EL (cell line): ENCODE data around the gene BMPR1B.
"Not testable (repeated sequence)": the region's sequence is repeated elsewhere in the genome, so short reads cannot be mapped to it uniquely, and the experiment has no call there.

Experiments used
- DNase-seq: peaks from one replicate; pipeline ENCODE4 v3.0.0-alpha.2; 2016

The BMPR1B gene

GRCh38 chr4:94763500-94763899 is 5.7 kb downstream of the BMPR1B start:
- DNase-seq: no peak

DNA sequence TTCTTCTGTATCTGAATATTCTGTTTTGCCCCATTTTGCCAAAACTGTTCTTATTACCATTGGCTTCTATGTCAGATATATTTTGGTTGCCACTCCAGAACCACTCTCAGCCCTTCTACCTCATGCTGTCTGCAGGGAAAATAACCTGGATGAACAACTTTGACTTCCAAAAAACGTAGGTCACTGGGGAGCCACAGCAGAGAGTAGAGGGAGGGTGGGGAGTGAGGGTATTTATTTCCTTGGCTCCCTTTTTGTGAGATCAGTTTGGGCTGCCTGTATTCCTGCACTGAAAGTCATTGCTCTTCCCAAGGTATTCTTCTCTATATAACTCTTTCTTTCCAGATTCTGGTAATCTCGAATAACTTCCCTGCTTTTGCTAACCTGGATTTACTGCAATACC is 6.3 kb downstream of the BMPR1B start:
- DNase-seq: no peak

DNA sequence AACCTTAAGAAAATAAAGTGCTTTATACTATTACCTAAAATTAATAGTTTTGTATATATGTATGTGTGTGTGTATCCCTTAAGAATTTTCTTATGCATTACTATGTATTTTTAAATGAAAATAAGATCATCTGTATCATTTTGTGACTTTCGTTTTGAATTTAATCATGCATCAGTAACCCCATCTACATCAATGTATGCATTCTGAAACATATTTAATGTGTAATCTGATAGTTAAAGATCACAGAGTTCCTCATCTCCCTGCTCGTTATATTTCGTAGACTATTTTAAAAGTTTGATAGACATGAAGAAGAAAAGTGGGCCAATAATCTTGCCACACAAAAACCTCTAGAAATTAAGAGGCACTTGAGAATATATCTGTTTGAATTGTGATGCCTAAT is 7.4 kb downstream of the BMPR1B start:
- DNase-seq: no peak

GRCh38 chr4:94765648-94766047 is 7.9 kb downstream of the BMPR1B start:
- no peak for DNase-seq

DNA sequence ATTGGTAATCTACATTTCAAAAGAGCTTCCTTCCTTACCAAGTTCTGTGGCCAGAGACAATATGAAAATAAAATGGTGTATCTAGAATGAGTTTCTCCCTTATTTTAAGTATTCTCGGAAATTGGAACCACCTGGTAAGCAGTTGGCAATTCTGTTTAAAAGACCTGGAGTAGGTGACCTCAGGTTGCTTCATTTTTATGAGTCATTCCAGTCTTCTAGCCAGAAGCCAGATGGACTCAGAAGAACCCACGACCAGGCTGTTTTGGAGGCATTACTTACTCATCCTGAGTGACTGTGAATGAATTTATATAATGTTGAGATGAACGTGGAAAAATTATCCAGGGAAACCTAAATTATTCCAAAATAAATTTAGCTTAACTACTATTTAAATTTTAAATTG is 9.1 kb downstream of the BMPR1B start:
- no peak for DNase-seq

DNA sequence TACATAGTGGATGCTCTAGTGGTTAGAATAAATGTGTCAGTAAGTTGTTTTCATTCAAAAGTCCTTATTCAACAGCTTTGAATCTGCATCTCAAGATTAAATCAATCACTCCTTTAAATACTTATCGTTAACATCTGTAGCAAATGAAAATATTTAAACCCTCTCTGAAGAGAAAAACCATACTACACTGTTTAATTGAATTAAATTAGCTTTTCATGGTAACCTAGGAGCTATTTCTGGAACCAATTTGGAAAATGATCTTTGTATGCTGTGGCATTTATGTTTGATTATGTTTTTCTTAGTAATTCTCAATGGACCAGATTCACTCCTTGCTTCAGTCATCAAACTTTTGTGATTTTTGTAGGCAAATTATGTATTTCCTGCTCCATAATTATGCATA is 9.7 kb downstream of the BMPR1B start:
- no peak for DNase-seq

DNA sequence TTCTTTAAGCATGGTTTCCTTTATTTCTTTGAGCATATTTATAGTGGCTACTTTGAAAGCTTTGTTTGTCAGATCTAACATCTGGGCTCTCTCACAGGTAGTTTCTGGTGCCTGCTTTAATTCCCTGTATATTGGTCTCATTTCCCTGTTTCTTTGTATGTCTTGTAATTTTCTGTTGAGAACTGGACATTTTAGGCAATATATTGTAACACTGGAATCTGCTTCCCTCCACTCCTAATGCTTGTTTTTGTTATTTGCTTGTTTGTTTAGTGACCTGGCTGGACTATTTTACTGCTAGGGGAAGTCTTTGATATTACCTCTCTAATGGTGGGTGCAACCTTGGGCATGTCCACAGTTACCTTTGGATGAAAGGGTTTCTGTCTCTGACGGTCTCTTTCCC is 25.0 kb downstream of the BMPR1B start:
- no peak for DNase-seq

DNA sequence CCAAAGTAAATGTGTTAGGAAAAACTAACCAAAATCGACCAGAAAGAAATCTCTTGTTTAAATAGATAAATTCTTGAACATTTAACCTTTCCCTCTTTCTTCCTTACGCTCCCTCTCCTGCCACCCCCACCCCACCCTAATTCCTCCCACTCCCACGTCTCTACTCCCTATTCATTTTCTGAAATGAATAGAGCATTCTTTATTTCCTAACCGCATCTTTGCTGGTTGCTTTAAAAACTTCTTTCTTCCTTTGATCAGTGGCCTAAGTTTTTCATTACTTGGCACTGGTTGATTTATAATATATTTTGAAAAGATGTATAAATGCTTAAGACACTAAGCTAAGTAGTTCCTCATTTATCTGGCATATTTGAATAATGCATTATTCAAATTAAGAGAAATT is 33.9 kb downstream of the BMPR1B start:
- no peak for DNase-seq

DNA sequence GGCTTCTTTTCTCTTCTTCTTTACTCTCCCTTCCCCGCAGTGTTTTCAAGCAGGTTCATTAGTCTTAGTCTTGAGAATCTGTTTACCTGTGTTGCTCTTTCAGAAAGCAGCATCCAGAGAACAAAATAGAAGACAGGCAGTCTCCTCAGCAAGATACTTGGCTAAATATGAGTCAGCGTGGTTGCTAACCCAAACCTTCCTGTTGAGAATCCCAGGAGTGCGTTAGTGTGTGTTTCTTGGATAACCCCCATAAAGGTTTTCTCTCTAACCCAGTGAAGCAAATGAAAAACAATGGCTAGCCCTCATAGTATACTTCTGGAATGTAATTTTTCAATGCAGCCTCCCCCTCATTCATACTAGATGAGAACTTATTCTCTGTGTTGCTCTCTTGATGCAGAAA is 41.1 kb downstream of the BMPR1B start:
- no peak for DNase-seq

- no peak for DNase-seq
Observed at GRCh38 chr4:94801016-94801415, 43.3 kb downstream of the BMPR1B start.

DNA sequence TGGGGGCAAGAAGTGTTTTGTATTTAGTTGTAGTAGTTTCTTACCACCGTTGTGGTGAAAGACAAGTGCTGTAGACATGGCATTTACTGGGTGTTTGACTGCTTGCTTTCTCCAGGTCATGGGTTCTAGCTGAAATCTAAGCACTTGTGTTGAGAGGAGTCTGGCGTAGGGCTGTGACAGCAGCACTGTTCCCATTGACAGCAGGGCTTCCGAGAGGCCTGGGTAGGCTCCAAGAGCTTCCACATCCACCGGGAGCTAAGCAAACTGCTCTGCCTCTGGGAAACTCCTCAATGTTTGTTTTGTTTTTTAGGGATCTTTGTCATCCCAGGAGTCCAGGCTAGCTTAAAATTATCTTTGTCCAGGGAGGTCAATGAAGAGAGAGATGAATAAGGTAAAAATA is 44.3 kb downstream of the BMPR1B start:
- no peak for DNase-seq

DNA sequence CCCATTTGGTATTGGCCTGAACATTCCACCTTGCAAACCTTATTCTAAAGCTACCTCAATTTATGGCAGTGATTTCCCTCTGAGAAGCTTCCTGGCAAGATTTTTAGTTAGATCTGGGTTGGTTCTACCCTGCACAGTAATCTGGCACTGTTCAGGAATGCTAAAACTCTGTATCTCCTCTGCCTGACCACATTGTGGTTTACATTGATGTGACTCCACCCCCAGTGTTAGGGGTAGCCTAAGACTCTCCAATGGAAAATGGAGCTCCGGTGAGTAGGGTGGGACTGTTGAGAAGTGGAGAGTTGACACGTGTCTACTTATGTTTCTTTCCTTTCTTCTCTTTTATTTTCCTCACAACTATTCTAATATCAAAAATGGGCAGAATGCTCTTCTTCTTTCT is 45.4 kb downstream of the BMPR1B start:
- no peak for DNase-seq

DNA sequence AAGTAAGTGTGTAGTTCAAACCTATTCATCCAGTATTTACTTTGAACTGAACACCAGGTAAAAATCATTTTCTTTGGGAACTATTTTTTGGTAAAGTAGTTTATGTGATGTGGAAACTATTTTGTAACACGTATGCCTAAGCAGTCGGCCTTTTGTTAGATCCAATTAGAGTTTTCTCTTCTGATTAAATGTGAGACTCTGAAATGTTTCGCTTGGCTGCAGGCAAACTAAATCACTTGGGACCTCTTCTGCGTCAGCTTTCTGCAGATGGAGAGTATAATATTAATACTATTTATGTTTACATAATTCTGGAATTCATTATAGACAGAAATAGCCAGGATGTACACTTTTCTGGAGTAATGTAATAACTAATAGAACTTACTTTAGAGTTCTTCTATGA is 46.9 kb downstream of the BMPR1B start:
- no peak for DNase-seq

DNA sequence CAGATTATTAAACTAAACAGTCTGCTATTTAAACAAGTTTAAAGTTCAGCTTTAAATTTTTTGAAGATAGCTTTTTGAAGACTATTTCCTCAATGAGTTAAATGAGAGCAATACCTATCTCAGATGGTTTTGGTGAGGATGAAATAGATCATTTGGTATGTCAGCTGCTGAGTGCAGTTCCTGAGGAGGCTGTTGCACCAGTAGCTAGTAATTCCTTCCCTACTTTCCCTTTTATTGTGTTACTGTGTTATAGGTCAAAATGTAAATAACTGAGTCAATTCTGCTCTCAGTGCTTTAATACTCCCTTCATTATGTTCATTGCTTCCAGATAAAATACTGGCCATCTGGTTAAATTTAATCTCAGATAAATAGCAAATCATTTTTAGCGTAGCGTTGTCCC is 48.6 kb downstream of the BMPR1B start:
- DNase-seq: no peak

DNA sequence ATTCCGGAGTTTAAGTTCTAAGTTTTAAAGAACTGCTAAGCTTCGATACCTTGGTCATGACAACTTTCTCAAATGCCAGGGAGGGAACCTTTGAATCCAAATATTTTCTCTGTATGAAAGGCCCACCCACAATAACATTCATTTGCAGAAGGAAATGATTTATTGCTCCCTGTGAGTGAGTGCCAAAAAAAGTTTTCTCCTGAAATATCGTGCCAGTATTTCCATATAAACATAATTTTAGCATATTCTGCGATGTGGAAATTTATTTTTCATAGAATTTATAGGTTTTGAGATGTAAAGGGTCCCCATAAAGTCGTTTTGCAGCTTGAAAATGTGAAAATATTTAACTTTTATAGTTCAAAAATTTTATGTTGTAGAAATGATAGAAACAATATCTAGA is 53.9 kb downstream of the BMPR1B start:
- no peak for DNase-seq

DNA sequence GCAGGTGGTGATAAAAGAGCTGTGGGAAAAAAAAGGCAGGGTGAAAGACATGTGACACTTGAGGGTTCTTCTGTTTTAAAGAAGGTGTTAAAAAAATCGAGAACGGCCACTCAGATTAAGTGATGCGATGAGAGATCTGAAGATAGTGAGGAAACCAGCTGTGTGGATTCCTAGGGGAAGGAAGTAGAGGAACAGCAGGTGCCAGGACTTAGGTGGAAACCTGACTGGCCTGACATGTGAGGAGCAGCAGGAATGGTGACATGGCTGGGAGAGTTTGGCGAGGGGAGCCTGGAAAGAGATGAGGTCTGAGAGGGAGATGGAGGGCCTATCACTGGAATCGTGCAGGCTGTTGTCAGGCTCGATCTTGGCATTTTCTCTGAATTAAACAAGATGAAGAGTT is 55.5 kb downstream of the BMPR1B start:
- no peak for DNase-seq

GRCh38 chr4:94814237-94814636 is 56.5 kb downstream of the BMPR1B start:
- no peak for DNase-seq

DNA sequence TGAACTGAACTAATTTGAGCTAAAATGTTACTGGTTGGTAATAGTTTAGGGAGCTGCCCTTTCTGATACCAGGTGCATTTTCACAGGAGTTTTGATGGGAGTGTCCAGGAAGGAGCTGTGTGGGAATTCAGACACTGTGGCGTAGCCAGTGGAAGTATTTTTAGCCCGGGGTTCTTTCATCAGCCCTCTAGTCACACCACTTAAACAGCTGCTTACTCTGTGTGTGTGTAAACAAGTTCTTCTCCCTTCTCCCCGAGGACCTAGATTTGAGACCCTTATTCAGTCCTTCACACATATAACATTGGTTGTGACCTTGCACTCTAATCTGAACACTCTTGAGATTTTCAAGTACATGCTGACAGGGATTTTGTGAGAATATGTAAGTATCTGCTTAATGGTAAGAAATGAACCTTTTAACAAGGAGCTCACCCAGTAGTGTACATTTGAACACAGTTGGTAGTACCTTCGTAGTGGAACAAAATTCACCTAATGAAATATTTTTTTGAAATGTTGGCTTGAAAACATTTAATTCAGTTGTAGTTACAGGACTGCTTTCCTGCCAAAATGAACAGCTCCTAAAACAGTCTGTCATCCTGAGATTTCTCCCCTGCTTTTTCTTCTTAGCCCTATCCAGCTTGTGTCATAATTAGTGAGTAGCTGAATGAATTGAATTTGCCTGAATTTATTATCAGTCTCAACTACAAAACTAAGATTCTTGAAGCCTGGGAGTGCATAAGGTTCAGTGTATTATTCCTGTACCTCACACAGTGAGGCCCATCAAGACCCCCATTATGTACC is 61.8 kb downstream of the BMPR1B start:
- no peak for DNase-seq

- DNase-seq: no peak
Observed at GRCh38 chr4:94826206-94826605, 68.5 kb downstream of the BMPR1B start.

- DNase-seq: peak; percentile 54
Observed at GRCh38 chr4:94827481-94828110, 69.8 kb downstream of the BMPR1B start.

- no peak for DNase-seq
Observed at GRCh38 chr4:94828882-94829281, 71.1 kb downstream of the BMPR1B start.

DNA sequence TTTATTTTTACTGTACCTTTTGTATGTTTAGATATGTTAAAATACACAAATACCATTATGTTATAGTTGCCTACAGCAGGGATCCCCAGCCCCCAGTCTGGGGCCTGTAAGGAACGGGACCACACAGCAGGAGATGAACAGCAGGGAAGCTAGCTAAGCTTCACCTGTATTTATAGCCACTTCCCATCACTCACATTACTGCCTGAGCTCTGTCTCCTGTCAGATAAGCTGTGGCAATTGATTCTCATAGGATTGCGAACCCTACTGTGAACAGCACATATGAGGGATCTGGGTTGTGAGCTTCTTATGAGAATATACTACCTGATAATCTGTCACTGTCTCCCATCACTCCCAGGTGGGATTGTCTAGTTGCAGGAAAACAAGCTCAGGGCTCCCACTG is 73.9 kb downstream of the BMPR1B start:
- no peak for DNase-seq

GRCh38 chr4:94832329-94832728 is 74.6 kb downstream of the BMPR1B start:
- not testable (repeated sequence) for DNase-seq

GRCh38 chr4:94833394-94833793 is 75.6 kb downstream of the BMPR1B start:
- no peak for DNase-seq

GRCh38 chr4:94834501-94834900 is 76.7 kb downstream of the BMPR1B start:
- no peak for DNase-seq
